ENCODE measurements around the gene P4HA2. TPM values are rescaled to one million over a fixed set of nuclear protein-coding genes. Genes with fewer than 3 reads are reported as not detected.

P4HA2 gene
- total RNA-seq, 1 donor from 2014 or later: 38.5 TPM

GRCh38 chr5:132229236-132229635, 1.6 kb upstream of the P4HA2 start:
- Mint-ChIP-seq H3K27ac (peak overlapping the region; percentile 84), H3K36me3 (no peaks in the 10 kb centered on the region), H3K9me3 (peaks cover 4% of the 10 kb centered on the region), H3K27me3 (peaks cover 12% of the 10 kb centered on the region), H3K4me1 (ENCODE audit: unreplicated experiment) (peaks cover 23% of the 10 kb centered on the region), H3K4me3 (peak overlapping the region; percentile 86)
- TF ChIP-seq CTCF (conservative IDR thresholded peaks at IDR 0.05): no peak
- no peak for DNase-seq (ENCODE audit: extremely low spot score, unreplicated experiment)

GRCh38 chr5:132228241-132229035, 785 bp upstream of the P4HA2 start:
- no peak for DNase-seq (ENCODE audit: extremely low spot score, unreplicated experiment)
- Mint-ChIP-seq H3K27ac (peak overlapping the region; percentile 84), H3K4me1 (ENCODE audit: unreplicated experiment) (peaks cover 23% of the 10 kb centered on the region)

GRCh38 chr5:132227235-132227484, 493 bp downstream of the P4HA2 start:
- TF ChIP-seq CTCF (conservative IDR thresholded peaks at IDR 0.05): no peak
- no peaks in the 10 kb centered on the region for H3K36me3 Mint-ChIP-seq
- no peak for DNase-seq (ENCODE audit: extremely low spot score, unreplicated experiment)
- peaks cover 9% of the 10 kb centered on the region for H3K27me3 Mint-ChIP-seq
- peaks cover 4% of the 10 kb centered on the region for H3K9me3 Mint-ChIP-seq
- H3K4me1 Mint-ChIP-seq (ENCODE audit: unreplicated experiment): peaks cover 23% of the 10 kb centered on the region
- peak overlapping the region; percentile 85 for H3K4me3 Mint-ChIP-seq
- peak overlapping the region; percentile 18 for H3K27ac Mint-ChIP-seq

More at GRCh38 chr5:132228241-132229035, 785 bp upstream of the P4HA2 start:
- TF ChIP-seq CTCF (conservative IDR thresholded peaks at IDR 0.05): peak; percentile 34
- Mint-ChIP-seq H3K36me3 (no peaks in the 10 kb centered on the region), H3K4me3 (peak overlapping the region; percentile 86), H3K9me3 (peaks cover 4% of the 10 kb centered on the region), H3K27me3 (peaks cover 12% of the 10 kb centered on the region)

DNA sequence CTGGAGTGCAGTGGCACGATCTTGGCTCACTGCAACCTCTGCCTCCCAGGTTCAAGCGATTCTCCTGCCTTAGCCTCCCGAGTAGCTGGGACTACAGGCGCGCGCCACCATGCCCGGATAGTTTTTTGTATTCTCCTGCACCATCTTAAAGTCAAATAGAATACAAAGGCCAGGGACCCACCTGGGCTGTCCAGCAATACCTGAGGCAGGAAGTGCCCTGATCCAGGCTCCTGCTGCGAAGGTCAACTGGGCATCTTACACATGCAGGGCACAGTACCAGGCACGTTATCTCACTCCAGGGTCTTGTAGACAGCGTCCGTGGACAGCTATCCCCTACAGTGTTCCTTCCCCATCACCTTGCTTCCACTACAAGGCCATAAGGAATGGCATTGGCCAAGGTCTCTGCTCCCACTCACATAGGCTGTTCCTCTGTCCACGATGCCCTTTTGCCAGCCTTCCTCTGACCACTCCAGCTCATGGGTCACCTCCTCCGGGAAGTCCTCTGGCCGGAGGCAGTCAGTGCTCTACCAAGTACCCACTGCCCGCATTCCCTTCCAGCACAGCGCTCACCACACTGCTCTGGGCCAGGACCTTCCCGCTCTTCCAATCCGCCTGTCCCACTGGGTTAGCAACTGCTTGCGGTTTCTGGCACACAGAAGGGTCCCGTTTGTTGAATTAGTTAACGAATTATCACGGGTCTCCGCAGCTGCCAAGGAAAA, 978 bp downstream of the P4HA2 start:
- H3K27ac Mint-ChIP-seq: peak overlapping the region; percentile 79
- no peaks in the 10 kb centered on the region for H3K36me3 Mint-ChIP-seq
- H3K4me1 Mint-ChIP-seq (ENCODE audit: unreplicated experiment): peaks cover 23% of the 10 kb centered on the region
- H3K4me3 Mint-ChIP-seq: peak overlapping the region; percentile 85
- DNase-seq (ENCODE audit: extremely low spot score, unreplicated experiment): no peak
- peaks cover 4% of the 10 kb centered on the region for H3K9me3 Mint-ChIP-seq
- TF ChIP-seq CTCF (conservative IDR thresholded peaks at IDR 0.05): no peak
- peaks cover 9% of the 10 kb centered on the region for H3K27me3 Mint-ChIP-seq

- DNase-seq (ENCODE audit: extremely low spot score, unreplicated experiment): no peak
- TF ChIP-seq CTCF (conservative IDR thresholded peaks at IDR 0.05): no peak
- Mint-ChIP-seq H3K9me3 (no peaks in the 10 kb centered on the region), H3K4me3 (peak overlapping the region; percentile 85), H3K27ac (peak overlapping the region; percentile 79), H3K36me3 (no peaks in the 10 kb centered on the region), H3K27me3 (peaks cover 5% of the 10 kb centered on the region), H3K4me1 (ENCODE audit: unreplicated experiment) (peaks cover 23% of the 10 kb centered on the region)
These were observed 2.3 kb downstream of the P4HA2 start for GRCh38 chr5:132225165-132226032.
